PFSK-1 (cell line): ENCODE data around the gene ENG.

Source experiments
- FOXP2 ChIP-seq: optimal IDR thresholded peaks from 2 replicates; pipeline ENCODE3; 2011; ENCODE audit warnings: borderline replicate concordance, control low read depth, inconsistent platforms; ENCODE audit not compliant: insufficient read depth; ENCODE audit errors: extremely low read length, extremely low read depth
- POLR2AphosphoS5 ChIP-seq: IDR thresholded peaks from 2 replicates; pipeline ENCODE4 v1.6.1; 2012; ENCODE audit warnings: low read depth, mild to moderate bottlenecking, control low read depth, low read length, moderate library complexity
- SIN3A ChIP-seq: IDR thresholded peaks from 2 replicates; pipeline ENCODE4 v1.6.1; 2012; ENCODE audit warnings: mild to moderate bottlenecking, low read length, moderate library complexity, borderline replicate concordance; ENCODE audit not compliant: insufficient read depth
- TAF1 ChIP-seq: IDR thresholded peaks from 2 replicates; pipeline ENCODE4 v1.6.1; 2012; ENCODE audit warnings: low read length, control low read depth, borderline replicate concordance; ENCODE audit not compliant: insufficient read depth
- TF ChIP-seq, protein P1 (sequence below), 2 experiments: IDR thresholded peaks; 2 replicates each; pipeline versions ENCODE4 v1.6.1 to v1.8.0; 2011 to 2012; ENCODE audit warnings: low read depth in 2 of 2, low read length in 2 of 2, control low read depth in 1 of 2, inconsistent platforms in 1 of 2, mild to moderate bottlenecking in 1 of 2, moderate library complexity in 1 of 2; ENCODE audit not compliant: insufficient read depth in 1 of 2

ENG gene

DNA sequence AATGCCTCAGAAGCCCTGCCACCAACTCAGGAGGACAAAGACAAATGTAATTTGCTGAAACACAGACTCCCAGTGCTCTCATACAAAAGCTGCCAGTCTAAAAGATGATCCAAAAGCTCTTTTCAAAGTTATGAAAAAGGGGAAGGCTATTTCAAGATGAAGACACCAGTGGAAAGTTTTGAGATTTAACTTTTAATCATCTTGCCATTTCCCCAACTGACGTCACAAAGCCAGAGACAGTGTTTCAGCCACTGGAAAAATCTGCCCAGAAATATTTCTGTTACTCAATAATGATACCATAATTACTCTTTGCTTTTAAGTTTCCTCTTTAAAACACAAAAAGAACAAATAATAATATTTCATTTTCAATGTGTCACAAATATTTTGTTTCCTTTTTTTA is 20.9 kb downstream of the ENG start:
- TF ChIP-seq, protein P1, sequence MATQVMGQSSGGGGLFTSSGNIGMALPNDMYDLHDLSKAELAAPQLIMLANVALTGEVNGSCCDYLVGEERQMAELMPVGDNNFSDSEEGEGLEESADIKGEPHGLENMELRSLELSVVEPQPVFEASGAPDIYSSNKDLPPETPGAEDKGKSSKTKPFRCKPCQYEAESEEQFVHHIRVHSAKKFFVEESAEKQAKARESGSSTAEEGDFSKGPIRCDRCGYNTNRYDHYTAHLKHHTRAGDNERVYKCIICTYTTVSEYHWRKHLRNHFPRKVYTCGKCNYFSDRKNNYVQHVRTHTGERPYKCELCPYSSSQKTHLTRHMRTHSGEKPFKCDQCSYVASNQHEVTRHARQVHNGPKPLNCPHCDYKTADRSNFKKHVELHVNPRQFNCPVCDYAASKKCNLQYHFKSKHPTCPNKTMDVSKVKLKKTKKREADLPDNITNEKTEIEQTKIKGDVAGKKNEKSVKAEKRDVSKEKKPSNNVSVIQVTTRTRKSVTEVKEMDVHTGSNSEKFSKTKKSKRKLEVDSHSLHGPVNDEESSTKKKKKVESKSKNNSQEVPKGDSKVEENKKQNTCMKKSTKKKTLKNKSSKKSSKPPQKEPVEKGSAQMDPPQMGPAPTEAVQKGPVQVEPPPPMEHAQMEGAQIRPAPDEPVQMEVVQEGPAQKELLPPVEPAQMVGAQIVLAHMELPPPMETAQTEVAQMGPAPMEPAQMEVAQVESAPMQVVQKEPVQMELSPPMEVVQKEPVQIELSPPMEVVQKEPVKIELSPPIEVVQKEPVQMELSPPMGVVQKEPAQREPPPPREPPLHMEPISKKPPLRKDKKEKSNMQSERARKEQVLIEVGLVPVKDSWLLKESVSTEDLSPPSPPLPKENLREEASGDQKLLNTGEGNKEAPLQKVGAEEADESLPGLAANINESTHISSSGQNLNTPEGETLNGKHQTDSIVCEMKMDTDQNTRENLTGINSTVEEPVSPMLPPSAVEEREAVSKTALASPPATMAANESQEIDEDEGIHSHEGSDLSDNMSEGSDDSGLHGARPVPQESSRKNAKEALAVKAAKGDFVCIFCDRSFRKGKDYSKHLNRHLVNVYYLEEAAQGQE (IDR thresholded peaks at IDR 0.05; ENCODE audit: insufficient read depth in 1 of 2, low read depth in 2 of 2, low read length in 2 of 2) = no peak

DNA sequence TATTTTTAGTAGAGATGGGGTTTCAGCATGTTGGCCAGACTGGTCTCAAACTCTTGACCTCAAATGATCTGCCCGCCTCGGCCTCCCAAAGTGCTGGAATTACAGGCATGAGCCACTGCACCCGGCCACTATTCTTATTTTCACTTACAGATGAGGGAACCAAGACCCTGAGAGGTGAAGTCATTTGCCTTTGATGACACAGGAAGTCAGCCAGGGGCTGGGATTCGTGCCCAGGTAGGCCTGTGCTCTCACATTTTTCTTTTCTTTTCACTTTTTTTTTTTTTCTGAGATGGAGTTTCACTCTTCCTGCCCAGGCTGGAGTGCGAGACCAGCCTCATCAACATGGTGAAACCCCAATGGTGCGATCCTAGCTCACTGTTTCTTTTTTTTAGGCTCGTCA is 22.2 kb downstream of the ENG start:
- TF ChIP-seq SIN3A (no peak), FOXP2 (no peak), POLR2AphosphoS5 (no peak), TAF1 (no peak)
- TF ChIP-seq, protein P1 (IDR thresholded peaks at IDR 0.05; ENCODE audit: insufficient read depth in 1 of 2, low read depth in 2 of 2, low read length in 2 of 2) = no peak

DNA sequence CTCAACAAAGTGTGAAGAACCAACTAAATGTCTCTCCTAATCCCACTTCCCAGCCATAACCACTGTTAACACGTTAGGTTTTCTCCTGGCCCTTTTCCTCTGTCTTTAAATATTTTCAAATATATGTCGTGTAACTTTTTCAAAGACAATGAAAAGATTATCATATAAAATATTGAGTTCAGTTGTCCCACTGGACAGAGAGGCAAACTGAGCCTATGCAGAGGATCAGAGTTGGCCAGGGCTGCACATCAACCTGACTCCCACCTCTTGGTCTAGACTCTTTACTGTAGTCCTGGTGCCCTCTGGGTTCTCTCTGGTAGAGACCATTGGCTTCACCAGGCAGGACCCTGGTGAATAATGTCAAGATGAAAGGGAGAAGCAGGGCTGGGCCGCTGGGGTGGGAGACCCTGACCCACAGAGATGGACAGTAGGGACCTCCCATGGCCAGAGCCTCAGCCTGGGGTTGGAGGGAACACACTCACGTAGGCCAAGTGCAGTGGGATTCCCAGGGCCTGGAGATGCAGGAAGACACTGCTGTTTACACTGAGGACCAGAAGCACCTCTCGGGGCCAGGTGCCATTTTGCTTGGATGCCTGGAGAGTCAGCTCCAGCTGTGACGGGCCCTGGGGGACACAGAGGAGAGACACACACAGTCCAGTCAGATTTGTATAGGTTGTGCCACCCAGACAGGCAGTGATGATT is 25.1 kb downstream of the ENG start:
- TF ChIP-seq TAF1 (no peak), POLR2AphosphoS5 (no peak), FOXP2 (no peak)
- TF ChIP-seq, protein P1 (IDR thresholded peaks at IDR 0.05; ENCODE audit: insufficient read depth in 1 of 2, low read depth in 2 of 2, low read length in 2 of 2) = no peak

DNA sequence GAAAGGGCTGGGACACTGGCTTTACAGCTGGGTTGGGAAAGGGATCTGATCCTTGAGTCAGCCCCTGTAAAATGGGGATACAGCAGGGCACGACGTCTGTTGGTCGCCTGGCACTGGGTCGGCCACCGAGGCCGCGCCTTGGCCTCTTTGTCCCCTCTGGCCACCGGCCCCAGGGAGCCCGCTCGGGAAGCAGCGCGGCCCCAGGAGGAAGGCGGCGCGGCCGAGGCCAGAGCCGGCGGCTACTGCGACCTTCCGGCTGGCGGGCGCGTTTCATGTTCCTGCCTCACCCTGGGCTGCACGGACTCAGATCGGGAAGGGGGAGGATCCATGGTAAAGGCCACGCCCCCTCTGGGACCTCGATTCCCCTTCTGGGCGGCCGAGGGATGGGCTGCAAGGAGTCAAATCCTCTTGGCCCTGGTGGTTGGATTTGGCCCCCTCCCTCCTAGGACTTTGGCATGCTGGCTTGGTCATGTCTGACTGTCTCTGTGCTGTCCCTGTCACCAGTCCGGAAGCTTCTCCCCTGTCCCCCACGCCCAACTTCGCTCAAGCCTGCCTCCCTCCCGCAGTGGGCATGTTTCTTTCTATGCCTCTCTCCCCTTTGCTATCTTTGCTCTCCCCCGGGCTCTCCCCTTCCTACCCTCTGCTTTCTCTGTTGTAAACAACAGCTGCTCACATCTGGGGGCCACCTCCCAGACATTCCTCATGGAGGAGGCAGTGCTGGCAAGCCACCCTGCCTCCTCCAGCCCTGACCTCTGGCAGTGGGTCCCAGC is 26.0 kb downstream of the ENG start:
- TF ChIP-seq POLR2AphosphoS5 = no peak
- TF ChIP-seq TAF1 = no peak

DNA sequence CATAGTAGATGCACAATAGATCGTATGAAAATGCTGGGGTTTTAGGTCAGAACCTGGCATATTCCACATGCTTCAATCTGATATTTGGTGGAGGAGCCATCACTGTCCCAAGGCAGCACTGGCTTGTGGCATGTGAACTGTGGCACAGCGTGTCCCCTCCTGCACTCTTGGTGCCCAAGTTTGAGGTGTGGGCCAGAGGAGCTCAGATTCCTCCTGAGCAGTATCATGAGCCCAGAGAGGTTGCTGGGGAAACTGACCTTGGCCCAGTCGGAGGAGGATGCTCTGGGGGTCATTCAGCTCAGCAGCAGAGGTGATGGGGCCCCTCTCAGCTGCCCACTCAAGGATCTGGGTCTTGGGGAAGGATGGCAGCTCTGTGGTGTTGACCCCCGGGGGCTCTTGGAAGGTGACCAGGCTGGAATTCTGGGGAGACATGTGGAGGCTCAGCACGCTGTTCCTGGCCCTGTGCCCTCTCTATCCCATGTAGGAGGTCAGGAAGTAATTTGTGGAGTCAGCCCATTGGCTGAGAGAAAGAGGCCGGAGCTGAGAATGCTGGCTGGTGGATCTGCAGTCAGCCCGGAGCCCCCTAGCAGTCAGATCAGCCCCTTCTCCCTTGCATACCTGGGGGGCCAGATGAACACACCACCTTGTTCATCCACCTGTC is 28.1 kb downstream of the ENG start:
- no peak for TF ChIP-seq FOXP2
- TF ChIP-seq, protein P1 (IDR thresholded peaks at IDR 0.05; ENCODE audit: insufficient read depth in 1 of 2, low read depth in 2 of 2, low read length in 2 of 2) = no peak
- TF ChIP-seq TAF1 = no peak
- TF ChIP-seq POLR2AphosphoS5 = no peak
- no peak for TF ChIP-seq SIN3A
